GM19395 (cell line): Measurements from ENCODE around the gene UTS2R.
"Not testable (repeated sequence)": the region's sequence is repeated elsewhere in the genome, so short reads cannot be mapped to it uniquely, and the experiment has no call there.

Source experiments
- ATAC-seq: cut with Tn5 transposase; IDR thresholded peaks from one replicate; pipeline ENCODE4 v1.9.1; 2021; ENCODE audit warnings: mild to moderate bottlenecking, moderate library complexity; ENCODE audit not compliant: unreplicated experiment

UTS2R gene

DNA sequence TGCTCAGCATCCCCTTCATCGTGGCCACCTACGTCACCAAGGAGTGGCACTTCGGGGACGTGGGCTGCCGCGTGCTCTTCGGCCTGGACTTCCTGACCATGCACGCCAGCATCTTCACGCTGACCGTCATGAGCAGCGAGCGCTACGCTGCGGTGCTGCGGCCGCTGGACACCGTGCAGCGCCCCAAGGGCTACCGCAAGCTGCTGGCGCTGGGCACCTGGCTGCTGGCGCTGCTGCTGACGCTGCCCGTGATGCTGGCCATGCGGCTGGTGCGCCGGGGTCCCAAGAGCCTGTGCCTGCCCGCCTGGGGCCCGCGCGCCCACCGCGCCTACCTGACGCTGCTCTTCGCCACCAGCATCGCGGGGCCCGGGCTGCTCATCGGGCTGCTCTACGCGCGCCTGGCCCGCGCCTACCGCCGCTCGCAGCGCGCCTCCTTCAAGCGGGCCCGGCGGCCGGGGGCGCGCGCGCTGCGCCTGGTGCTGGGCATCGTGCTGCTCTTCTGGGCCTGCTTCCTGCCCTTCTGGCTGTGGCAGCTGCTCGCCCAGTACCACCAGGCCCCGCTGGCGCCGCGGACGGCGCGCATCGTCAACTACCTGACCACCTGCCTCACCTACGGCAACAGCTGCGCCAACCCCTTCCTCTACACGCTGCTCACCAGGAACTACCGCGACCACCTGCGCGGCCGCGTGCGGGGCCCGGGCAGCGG lies 3.2 kb downstream of the UTS2R start:
- no peak for ATAC-seq

- ATAC-seq = no peak
Measured at GRCh38 chr17:82375359-82376041, 3.9 kb downstream of the UTS2R start.

DNA sequence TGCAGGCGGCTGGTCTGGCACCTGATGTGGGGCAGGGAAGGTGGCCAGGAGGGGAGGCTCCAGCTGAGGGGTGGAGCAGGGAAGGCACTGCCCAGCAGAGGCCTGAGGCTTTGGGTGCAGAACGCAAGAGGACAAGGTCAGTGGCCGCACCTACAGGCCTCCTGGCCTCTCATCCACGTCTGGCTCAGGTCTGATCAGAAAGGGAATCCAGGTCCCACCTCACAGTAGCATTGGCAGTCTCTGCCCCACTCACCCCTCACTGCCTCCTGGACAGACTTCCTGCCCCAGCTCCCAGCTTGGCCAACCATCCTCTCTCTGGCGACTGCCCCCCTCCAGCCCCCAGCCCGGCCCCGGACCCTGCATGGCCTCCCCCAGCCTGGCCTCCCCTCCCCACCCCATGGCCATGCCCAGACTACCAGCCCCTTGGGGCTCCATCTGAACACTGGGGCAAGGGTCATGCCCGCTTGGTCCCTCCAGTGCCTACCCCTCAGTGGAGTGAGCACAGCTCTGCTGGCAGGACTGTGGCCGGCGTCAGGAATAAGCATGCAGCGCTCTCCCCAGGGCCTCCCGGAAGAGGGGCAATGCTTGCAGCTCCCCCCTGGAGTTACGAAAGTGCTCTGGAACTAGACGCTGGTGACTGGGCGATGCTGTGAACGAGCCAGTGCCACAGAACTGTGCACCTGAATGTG lies 4.6 kb downstream of the UTS2R start:
- no peak for ATAC-seq

DNA sequence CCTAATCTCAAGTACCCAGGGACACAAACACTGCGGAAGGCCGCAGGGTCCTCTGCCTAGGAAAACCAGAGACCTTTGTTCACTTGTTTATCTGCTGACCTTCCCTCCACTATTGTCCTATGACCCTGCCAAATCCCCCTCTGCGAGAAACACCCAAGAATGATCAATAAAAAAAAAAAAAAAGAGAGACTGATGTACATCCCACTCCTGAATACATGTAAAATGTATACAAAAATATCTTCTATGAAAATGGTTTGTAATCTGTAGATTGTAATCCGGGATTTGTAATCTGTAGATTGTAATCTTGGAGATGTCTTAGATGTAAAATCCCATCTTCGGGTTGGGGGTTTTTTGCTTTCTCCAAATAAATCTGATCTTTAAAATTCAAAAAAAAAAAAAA lies 5.7 kb downstream of the UTS2R start:
- not testable (repeated sequence) for ATAC-seq

- no peak for ATAC-seq
Measured at GRCh38 chr17:82377924-82378740, 6.6 kb downstream of the UTS2R start.

DNA sequence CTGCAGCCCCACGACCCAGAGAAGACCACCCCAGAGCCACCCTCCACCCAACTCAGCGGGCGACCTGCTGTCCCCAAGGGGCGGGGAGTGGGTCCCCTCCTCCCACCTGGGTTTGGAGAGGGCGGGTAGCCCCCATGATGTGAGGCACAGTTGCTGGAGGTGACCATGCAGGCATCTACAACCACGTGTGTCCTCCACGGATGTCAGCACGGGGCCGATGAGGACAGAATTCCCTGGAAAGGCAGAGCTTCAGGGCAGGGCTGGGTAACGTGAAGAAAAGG lies 7.1 kb downstream of the UTS2R start:
- ATAC-seq = no peak

GRCh38 chr17:82380860-82381702 lies 9.5 kb downstream of the UTS2R start:
- no peak for ATAC-seq

DNA sequence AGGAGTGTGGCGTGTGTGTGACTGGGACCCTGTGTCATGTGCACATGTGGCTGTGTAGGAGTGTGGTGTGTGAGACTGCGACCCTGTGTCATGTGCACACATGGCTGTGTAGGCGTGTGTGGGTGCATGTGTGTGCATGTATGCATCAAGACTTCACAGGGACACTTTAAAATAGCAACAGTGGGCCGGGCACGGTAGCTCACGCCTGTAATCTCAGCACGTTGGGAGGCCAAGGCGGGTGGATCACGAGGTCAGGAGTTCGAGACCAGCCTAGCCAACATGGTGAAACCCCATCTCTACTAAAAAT lies 10.1 kb downstream of the UTS2R start:
- not testable (repeated sequence) for ATAC-seq

GRCh38 chr17:82382220-82382932 lies 10.8 kb downstream of the UTS2R start:
- ATAC-seq = not testable (repeated sequence)

GRCh38 chr17:82382933-82383255 lies 11.3 kb downstream of the UTS2R start:
- ATAC-seq = no peak

GRCh38 chr17:82383411-82383810 lies 11.8 kb downstream of the UTS2R start:
- no peak for ATAC-seq

DNA sequence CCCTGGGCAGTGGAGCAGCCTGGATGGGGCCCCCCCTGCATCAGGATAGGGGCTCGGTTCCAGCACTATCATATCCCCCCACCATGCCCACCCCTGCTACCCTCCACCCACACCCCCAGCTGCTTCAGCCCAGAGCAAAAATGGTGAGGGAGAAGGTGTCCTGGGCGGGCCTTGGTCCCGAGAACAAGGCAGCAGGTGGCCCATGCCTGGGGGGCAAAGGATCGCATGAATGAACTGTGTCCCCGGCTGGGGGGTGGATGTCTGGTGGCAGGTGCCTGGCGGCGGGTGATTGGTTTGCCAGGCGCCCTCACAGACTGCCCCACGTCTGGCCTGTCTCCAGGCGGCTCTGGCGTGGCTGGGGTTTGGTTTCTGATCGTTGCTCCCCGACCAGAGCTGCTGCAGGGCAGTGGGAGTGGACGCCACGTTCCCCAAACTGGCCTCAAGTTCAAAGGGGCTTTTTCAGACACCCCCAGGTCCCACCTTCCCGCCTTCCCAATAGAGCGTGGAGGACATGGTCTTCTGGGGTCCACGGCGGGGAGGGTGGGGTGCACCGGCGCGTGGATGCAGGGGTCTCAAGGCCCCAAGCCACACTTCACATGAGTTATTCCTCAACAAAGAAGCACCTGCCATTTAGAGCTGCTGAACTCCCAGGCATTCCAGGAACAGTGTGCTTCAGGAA lies 12.6 kb downstream of the UTS2R start:
- ATAC-seq = no peak

GRCh38 chr17:82384730-82385481 lies 13.3 kb downstream of the UTS2R start:
- ATAC-seq = no peak

DNA sequence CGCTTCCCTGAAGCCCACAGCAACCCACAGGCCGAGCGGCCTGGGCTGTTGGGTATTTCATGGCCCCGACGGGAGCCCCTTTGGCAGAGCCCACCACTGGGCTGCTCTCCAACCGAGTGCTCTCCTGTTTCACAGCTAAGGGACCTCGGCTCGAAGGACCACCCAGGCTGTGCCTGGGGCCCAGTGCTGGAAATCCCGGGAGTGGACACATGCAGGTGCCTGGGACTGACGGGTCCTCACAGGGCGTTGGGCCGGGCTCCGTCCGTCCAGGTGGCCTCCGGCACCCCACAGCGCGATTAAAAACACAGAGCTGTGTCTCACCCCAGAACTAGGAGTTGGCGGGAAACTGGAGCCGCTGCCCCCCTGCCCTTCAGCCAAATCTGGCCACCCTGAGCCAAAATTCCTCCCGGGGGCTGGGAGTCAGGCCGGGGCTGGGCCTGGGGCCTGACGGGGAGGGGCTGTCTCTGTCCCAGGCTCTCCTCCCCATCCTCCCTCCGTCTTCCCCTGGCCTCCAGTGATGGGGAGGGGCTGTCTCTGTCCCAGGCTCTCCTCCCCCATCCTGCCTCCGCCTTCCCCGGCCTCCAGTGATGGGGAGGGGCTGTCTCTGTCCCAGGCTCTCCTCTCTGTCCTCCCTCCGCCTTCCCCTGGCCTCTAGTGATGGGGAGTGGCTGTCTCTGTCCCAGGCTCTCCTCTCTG lies 14.1 kb downstream of the UTS2R start:
- ATAC-seq = no peak

GRCh38 chr17:82386255-82386831 lies 14.8 kb downstream of the UTS2R start:
- ATAC-seq = no peak

- ATAC-seq = no peak
Measured at GRCh38 chr17:82386881-82387704, 15.5 kb downstream of the UTS2R start.

GRCh38 chr17:82387705-82388106 lies 16.1 kb downstream of the UTS2R start:
- ATAC-seq = no peak
